GM21423 (cell line): ENCODE results near the gene POTEB3.
"Not testable (repeated sequence)": the region's sequence is repeated elsewhere in the genome, so short reads cannot be mapped to it uniquely, and the experiment has no call there.

Source experiments
- ATAC-seq: cut with Tn5 transposase; IDR thresholded peaks from one replicate; pipeline ENCODE4 v1.9.1; 2021; ENCODE audit warnings: mild to moderate bottlenecking, moderate library complexity; ENCODE audit not compliant: unreplicated experiment

The POTEB3 gene

DNA sequence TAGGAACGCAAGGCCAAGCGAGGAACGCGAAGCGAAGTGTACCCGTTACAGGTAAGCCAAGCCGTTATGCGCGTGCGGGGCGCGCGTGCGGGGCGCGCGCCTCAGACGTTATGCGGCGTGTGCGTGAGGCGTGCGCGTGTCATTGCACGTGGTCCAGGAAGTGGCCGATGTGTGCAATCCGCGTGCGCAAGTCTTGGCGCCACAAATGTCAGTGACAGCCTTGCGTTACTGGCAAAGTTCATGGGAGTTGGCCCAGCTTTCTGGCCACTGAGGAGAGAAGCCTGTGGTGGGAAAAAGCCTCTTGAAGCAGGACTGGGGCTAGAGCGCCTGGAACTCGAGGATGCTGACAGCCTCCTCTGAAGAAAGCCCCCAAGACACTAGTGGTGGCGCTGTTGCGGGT, at the start of gene POTEB3:
TSS of gene POTEB3 (minus strand) at position 101 of the 400 bp plus-strand sequence. CDS start 488 bp downstream, outside the sequence.
- not testable (repeated sequence) for ATAC-seq

DNA sequence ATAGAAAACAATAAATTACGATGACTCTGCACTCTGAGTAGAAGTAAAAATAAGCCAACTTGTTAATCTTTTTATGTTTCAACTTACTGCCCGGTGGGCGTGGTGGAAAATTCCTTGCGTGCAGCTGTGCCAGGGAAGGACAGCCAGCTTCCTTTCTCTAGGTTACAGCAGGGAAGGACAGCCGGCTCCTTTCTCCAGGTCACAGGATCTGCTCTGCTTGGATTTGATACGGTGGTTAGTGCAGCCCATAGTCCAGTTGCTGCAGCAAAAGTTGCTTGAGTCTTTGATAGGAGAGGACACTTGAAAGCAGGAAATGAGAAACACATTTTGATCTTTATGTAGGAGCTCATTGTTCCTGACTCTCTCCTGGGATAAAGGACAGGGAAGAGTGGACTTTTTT, 13.4 kb upstream of the POTEB3 start:
- not testable (repeated sequence) for ATAC-seq

DNA sequence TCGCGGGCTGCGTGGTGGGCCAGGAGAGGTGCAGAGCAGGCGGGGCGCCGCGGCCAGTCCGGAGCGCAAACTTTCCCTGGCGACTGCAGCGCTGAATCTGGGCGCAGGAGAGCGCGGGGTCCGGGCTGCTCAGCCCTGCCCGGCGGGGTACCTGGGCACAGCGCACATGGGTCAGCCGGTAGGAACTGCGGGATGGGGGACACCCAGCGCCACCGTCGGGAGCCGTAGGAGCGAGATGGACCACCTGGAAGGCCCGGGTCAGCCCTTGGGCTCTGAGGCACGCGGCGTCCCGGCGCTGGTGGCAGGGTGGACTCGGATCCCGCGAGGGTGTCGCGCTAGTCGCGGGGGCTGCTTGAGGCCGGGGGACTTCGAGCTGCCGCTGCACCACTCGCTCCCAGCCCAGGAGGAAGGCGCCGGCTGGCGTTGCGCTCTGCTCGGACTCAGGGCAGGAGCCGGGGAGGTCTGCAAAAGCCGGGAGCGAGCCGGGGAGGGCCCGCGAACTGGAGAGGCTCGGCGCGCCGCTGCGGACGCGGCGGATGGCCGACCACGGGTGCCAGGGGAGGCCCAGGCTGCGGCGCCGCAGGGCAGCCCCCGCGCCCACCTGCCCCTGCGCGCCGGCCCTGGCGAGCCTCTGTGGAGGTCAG, 11.7 kb upstream of the POTEB3 start:
- not testable (repeated sequence) for ATAC-seq

DNA sequence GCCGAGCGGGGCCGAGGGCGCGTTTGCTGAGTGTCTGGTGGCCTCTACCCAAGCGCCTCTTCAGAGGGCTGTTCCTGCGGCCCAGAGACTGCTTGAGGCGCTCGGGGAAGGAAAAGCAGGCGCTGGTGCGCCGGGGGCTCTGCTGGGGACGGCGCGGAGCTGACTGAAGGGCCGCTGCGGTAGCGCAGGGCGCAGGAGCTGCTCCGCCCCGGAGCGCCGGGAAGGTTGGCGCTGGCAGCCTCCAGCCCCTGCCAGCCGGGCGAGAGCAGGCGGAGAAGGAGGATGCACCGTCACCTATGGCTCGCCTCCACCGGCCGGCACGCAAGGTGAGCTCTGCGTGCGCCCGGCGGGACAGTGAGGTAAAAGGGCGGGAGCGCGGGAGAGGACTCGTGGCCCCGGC, 11.2 kb upstream of the POTEB3 start:
- not testable (repeated sequence) for ATAC-seq

DNA sequence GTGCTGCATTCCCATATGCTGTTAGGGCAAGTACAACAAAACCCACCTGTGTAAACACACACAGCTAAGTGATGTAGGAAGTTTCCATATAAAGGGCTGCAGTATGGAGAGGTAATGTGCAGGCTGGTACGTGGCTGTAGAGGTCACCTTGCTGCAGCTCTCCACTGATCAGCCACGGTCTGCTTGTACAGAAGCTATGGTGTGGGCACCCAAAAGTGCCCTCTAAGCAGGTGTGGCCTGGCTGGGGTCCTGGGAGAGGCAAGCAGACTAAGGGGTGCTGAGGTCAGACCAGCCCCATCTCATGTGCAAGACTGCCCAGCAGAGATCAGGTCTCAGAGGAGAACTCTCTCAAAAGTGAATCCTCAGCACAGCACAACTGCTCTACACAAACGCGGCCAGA, 32.9 kb downstream of the POTEB3 start:
- not testable (repeated sequence) for ATAC-seq

DNA sequence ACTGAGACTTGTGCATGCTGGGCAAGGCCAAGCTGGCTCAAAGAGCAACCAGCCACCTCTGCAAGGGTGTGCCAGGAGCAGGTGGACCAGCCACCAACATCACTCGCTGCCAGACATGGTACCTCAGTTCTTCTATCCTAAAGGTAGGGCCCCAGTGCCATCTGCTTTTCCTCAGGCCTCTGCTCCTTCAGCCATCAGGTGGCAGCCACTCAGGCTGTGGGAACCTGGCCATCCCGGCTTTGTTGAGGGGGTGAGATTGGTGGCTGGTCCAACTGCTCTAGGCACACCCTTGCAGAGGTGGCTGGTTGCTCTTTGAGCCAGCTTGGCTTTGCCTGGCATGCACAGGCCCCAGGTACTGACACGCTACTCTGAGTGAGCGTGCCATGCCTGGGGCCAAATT, 38.8 kb downstream of the POTEB3 start:
- ATAC-seq = not testable (repeated sequence)

DNA sequence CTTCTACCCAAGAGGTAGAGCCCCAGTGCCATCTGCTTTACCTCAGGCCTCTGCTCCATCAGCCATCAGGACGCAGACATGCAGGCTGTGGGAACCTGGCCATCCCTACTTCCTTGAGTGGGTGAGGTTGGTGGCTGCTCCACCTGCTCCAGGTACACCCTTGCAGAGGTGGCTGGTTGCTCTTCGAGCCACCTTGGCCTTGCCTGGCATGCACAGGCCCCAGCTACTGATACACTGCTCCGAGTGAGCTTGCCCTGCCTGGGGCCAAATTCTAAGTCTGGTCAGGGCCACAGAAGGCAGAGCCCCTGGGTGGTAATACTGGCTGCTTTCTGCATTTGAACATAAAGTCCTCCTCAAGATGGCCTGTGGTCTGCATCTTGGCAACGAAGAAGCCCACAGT, 41.2 kb downstream of the POTEB3 start:
- ATAC-seq = not testable (repeated sequence)

DNA sequence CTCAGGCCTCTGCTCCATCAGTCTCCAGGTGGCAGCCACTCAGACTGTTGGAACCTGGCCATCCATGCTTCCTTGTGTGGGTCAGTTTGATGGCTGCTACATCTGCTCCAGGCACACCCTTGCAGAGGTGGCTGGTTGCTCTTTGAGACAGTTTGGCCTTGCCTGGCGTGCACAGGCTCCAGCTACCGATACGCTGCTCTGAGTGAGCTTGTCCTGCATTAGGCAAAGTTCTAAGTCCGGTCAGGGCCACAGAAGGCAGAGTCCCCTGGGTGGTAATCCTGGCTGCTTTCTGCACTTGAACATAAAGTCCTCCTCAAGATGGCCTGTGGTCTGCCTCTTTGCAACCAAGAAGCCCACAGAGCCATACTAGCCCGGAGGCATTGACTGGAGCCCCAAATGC, 41.8 kb downstream of the POTEB3 start:
- ATAC-seq = not testable (repeated sequence)

DNA sequence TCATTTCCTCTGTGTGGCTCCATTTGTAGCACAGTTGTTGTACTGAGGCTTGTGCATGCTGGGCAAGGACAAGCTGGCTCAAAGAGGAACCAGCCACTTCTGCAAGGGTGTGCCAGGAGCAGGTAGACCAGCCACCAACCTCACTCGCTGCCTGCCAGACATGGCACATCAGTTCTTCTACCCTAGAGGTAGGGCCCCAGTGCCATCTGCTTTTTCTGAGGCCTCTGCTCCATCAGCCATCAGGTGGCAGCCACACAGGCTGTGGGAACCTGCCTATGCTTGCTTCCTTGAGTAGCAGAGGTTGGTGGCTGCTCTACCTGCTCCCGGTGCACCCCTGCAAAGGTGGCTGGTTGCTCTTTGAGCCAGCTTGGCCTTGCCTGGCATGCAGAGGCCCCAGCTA, 42.6 kb downstream of the POTEB3 start:
- ATAC-seq = not testable (repeated sequence)

DNA sequence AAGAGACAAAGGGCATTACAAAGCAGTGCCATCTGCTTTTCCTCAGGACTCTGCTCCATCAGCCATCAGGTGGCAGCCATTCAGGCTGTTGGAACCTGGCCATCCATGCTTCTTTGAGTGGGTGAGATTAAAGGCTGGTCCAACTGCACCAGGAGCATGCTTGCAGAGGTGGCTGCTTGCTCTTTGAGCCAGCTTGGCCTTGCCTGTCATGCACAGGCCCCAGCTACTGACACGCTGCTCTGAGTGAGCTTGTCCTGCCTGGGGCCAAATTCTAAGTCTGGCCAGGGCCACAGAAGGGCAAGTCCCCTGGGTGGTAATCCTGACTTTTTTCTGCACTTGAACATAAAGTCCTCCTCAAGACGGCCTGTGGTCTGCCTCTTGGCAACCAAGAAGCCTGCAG, 43.1 kb downstream of the POTEB3 start:
- not testable (repeated sequence) for ATAC-seq

DNA sequence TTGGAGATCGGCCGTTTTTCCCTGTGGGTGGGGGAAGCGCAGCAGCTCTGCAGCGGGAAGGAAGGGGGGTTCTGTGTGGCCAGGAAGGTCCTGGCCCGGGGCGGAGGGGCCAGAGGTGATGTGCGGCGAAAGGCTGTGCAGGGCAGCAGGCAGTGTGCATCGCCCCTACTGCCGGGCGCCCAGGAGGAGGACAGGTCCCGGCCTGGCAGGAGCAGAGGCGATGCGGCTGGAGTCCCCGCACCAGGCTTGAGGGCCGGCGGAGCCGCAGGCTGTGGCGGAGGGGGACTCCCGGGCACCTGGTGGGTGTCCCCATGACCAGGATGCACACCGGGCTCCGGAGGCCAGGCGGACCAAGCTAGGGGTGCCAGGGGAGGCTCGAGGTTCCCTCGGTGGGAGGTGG, 54.3 kb downstream of the POTEB3 start:
- ATAC-seq = not testable (repeated sequence)

DNA sequence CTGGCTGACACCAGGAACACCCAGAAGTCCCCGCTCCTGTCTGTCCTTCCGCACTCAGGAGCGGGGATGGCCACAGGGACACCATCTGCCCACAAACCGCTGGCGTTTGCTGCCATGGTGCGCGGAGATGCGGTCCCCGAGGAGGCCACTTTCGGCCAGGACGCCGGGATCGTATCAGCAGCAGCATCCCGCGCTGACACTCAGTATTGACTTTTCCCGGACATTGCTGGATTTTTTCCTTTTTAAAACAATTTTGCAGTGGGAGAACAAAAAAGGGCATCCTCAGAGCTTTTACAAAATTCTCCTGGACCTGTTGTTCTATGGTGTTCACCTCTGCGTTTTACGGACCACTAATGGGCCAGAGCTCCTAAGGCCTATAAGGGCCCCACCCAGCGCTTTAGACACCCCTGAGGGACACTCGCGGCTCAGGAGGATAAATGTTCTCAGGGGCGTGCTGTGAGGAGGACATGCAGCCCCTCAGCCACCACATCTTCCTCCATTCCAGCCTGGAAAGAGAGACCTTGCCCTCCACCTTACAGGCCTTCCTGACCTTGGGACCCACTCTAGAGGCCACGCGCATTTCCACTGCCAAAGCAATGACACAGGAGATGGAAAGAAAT, 56.3 kb downstream of the POTEB3 start:
- not testable (repeated sequence) for ATAC-seq

DNA sequence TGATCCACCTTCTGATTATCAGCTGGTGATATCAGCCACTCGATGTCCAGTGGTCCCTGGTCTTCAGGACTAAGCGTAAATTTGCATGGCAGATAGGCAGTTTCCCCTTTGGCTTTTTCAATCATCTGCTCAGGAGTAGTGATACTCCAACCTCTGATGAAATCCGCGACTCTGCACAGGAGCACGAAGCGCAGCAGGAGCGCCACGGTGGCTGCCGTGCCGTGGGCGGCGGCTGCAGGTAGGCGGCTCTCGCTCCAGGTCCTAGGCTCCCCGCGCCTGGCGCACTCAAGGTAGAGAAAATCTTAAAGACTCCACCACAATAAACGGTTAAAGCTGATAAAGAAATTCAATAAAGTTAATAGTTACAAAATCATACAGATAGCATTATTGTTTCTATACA, 66.6 kb downstream of the POTEB3 start:
- not testable (repeated sequence) for ATAC-seq

DNA sequence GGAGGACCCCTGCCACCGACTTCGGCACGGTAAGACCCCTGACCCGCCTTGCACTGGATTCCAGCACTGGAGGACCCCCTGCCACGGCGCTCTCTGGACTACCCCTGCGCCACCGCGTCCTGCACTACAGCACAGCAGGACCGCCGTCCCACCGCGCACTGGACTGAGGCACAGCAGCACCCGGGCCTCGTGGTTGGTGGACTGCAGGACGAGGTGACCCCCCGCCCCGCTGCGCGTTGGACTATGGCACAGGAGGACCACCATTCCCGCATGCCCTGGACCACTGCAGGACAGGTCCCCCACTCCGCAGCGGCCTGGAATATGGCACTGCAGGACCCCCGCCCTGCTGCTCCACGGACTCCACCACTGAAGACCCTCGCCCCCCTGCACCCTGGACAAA, 71.1 kb downstream of the POTEB3 start:
- not testable (repeated sequence) for ATAC-seq

DNA sequence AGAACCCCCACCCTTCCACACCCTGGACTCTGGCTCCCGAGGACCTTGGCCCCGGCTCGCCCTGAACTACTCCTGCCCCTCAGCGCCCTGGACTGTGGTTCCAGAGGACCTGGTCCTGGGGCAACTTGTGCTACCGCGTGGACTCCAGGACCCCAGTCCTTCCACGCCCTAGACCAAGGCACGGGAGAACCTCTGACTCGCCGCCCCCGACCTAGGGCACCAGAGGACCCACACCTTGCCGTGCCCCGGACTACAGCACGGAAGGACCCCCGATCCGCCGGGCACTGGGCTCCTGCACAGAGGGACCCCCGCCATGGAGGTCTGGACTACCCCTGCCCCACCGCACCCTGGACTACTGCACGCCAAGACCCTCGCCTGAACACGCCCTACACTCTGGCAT, 71.7 kb downstream of the POTEB3 start:
- not testable (repeated sequence) for ATAC-seq
